HG02973 (cell line): ENCODE measurements around the gene LCN6.
"Not testable (repeated sequence)": the region's sequence is repeated elsewhere in the genome, so short reads cannot be mapped to it uniquely, and the experiment has no call there.

Experiments used
- ATAC-seq: cut with Tn5 transposase; IDR thresholded peaks from one replicate; pipeline ENCODE4 v1.9.1; 2021; ENCODE audit warnings: moderate library complexity; ENCODE audit not compliant: unreplicated experiment

LCN6 gene

GRCh38 chr9:136748201-136748600, at the start of gene LCN6:
LCN6 (minus strand) TSS chr9:136748525; CDS start chr9:136748483, 42 bp downstream.
- no peak for ATAC-seq

DNA sequence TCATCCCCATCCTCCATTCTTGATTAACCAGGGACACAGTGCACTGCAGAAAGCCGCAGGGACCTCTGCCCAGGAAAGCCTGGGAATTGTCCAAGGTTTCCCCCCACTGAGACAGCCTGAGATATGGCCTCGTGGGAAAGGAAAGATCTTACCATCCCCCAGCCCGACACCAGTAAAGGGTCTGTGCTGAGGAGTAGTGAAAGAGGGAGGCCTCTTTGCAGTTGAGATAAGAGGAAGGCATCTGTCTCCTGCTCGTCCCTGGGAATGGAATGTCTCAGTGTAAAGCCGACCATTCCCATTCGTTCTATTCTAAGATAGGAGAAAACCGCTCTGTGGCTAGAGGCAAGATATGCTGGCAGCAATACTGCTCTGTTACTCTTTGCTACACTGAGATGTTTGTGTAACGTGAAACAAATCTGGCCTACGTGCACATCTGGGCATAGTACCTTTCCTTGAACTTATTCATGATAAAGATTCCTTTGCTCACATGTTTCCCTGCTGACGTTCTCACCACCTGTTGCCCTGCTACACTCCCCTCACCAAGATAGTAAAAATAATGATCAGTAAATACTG, 48.5 kb upstream of the LCN6 start:
- not testable (repeated sequence) for ATAC-seq

- ATAC-seq, result no peak
Observed at GRCh38 chr9:136796238-136796774, 48.0 kb upstream of the LCN6 start, which contains the start of gene CCDC183. CCDC183 (plus strand) TSS chr9:136796338; CDS start chr9:136796398, 60 bp downstream.

- ATAC-seq, result no peak
Observed at GRCh38 chr9:136795000-136795348, 46.6 kb upstream of the LCN6 start.

DNA sequence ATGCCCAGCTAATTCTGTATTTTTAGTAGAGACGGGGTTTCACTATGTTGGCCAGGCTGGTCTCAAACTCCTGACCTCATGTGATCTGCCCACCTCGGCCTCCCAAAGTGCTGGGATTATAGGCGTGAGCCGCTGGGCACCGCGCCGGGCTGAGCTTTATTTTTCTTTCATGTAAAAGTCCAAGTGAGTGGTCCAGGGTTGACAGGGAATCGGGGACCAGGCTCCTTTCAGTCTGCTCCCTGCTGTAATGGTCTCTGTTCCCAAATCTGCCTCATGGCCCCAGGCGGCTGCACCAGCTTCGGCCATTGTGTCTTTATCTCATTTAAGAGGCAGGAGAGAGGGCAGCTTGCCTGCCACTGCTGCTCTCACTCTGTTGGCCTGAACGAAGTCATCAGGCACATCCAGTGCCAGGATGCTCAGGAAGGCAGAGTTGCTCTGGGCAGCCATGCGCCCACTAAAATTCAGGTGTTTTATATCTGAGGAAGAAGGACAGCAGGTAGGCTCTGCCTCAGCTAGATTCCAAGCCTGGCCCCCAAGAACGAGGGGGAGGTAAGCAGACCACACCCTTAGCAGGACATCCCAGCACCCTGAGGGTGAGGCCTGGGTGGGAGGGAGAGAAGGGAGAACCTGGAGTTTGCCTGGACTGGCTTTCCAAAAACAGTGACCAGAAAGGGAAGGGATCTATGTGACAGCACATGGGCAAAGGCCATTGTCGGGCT, 46.1 kb upstream of the LCN6 start:
- no peak for ATAC-seq

GRCh38 chr9:136793086-136793946, 45.0 kb upstream of the LCN6 start:
- no peak for ATAC-seq

DNA sequence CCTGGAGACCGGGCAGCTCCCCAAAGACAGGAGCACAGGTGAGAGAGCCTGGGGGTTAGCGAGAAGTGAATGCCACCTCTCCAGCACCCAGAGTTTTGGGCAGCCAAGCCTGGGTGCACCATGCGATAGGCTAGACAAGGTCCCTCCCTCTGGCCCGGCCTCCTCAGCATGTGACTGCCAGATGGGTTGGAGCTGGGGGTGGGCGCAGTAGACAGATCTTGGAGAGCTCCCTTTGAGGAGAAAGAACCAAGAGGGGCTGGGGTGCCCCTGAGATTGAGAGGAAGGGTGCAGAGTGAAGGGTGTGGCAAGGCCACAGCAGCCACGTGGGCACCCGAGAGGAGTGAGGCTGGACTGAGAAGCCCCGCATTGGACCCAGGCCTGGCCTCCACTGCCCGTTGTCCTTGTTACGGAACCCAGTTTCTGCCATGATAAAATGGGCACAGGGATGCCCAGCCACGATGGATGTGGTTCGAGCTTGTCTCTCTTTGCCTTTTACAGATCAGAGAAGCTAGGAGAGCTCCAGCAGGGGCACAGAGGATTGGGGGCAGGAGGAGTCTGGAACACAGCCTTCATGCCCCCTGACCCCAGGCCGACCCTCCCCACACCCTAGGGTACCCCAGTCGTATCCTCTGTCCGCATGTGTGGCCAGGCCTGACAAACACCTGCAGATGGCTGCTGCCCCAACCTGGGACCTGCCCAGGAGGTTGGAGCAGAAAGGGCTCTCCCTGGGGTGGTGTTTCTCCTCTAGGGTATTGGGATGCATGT, 44.2 kb upstream of the LCN6 start:
- ATAC-seq, result no peak

DNA sequence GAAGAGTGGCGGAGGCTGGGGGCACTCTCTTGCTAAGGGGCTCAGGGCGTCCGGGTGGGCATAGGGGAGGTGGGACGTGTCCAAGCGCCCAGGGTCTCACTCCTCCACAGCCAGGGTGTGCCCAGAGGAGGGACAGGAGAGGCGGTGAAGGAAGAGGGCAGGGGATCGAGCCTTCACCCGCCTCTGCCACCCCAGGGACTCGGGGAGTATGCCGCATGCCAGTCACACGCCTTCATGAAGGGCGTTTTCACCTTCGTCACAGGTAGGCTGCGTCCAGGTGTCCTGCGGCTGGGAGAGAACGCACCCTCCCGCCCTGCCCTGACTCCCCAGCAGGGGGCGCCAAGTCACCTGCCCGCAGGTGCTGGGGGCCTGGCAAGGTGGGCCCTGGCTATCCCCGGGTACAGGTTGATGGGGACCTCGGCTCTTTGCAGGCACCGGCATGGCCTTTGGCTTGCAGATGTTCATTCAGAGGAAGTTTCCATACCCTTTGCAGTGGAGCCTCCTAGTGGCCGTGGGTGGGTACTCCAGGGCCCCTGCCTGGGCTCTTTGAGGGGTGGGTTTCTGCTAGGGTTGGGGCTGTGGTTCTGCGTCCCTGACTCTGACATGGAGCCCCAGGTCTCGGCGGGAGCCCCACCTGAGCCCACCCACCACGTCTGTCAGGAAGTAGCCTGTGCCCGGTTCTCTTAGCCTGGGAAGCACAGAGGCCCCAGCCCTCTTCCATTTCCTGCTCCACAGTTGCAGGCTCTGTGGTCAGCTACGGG, 43.4 kb upstream of the LCN6 start:
- peak; percentile 3 for ATAC-seq

GRCh38 chr9:136790640-136791515, 42.6 kb upstream of the LCN6 start, which contains the start of gene TMEM141:
TMEM141 (plus strand) TSS chr9:136791344; CDS start chr9:136791371, 27 bp downstream.
- peak; percentile 78 for ATAC-seq

- no peak for ATAC-seq
Observed at GRCh38 chr9:136789523-136789937, 41.2 kb upstream of the LCN6 start.

DNA sequence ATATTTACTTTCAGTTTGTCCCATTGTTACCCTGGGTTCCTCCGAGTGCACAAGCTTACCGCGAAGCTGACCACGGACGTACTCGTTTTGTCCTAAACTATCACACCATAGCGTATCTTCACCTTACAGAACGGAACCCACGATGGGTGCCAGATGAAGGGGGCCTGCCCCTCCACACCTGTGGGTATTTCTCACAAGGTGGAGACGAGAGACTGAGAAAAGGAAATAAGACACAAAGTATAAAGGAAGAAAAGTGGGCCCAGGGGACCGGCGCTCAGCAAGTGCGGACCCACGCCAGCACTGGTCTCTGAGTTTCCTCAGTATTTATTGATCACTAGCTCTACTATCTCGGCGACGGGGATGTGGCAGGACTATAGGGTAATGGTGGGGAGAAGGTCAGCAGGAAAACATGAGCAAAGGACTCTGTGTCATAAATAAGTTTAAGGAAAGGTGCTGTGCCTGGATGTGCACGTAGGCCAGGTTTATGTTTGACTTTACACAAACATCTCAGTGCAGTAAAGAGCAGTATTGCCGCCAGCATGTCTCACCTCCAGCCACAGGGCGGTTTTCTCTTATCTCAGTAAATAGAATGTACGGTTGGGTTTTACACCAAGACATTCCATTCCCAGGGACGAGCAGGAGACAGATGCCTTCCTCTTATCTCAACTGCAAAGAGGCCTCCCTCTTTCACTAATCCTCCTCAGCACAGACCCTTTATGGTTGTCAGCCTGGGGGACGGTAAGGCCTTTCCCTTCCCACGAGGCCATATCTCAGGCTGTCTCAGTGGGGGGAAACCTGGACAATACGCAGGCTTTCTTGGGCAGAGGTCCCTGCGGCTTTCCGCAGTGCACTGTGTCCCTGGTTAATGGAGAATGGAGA, 40.6 kb upstream of the LCN6 start:
- ATAC-seq, result not testable (repeated sequence)

- no peak for ATAC-seq
Observed at GRCh38 chr9:136787690-136788400, 39.5 kb upstream of the LCN6 start.

DNA sequence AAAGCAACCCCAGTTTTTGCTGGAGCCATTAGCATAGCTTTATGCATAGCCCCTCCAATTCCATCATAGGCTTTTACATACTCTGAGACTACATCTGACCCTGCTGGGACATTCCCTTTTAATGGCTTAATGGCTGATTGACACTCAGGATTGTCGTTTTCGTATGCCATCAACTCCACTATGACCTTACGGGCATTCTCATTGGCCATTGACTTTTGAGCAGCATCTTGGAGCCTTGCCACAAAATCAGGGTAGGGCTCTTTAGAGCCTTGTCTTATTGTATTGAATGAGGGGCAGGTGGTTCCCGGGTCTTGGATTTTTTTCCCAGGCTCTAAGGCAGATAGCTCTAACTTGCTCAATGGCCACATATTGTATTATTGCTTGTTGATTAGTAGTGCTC, 38.7 kb upstream of the LCN6 start:
- ATAC-seq, result not testable (repeated sequence)

DNA sequence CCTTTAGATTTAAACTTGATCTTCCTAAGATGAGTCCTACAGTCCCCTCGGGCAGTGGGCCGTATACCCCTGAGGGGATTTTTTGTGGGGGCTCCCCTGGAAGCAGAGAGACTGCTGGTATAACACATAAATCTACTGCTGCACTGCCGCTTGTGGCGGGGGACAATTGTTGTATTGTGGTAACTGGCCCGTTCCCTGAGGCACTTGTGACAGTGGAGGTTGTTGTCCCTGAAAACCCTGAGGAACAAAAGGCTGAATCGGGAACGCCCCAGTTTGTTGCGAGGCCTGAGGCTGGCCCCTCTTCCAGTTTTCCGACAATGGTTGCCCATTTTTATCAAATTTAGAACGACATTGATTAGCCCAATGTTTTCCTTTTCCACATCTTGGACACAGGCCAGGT, 38.1 kb upstream of the LCN6 start:
- no peak for ATAC-seq

GRCh38 chr9:136785565-136786355, 37.4 kb upstream of the LCN6 start:
- not testable (repeated sequence) for ATAC-seq

DNA sequence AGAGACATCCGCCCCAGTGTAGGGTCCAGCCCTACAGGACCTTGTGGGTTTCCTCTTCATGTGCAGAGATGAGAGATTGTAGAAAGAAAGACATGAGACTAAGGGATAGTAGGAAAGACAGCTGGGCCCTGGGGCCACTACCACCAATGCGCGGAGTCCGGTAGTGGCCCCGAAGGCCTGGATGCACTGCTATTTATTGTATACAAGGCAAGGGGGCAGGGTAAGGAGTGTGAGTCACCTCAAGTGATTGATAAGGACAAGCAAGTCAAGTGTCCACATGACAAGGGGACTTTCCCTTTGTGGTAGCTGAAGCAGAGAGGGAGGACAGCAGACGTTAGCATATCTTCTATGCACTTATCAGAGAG, 36.7 kb upstream of the LCN6 start:
- ATAC-seq, result no peak
